Keratinocyte (primary cell): ENCODE measurements around the gene IL6R. TPM values are rescaled to one million over a fixed set of nuclear protein-coding genes. Genes with fewer than 3 reads are reported as not detected.

Source experiments
- DNase-seq: peaks from one replicate; pipeline ENCODE4 v3.0.0-alpha.2; 2011; ENCODE audit warnings: low read depth, missing footprints, low spot score
- FAIRE-seq: peaks from 2 replicates; lab custom pipeline; 2011; peaks lifted over from hg19 to GRCh38; lab: Jason Lieb, UNC
- H2AFZ ChIP-seq: 2 replicates; pipeline ENCODE4 v1.6.0; 2012; ENCODE audit warnings: low read length, control low read depth, inconsistent platforms; ENCODE audit not compliant: control insufficient read depth
- H3K27ac ChIP-seq: 2 replicates; pipeline ENCODE4 v1.5.1; 2011; ENCODE audit warnings: low read length; ENCODE audit not compliant: control insufficient read depth, insufficient read depth
- H3K27me3 ChIP-seq: 3 replicates; pipeline ENCODE4 v1.6.0; 2011; ENCODE audit warnings: low read length; ENCODE audit not compliant: control insufficient read depth, insufficient read depth; ENCODE audit errors: extremely low read depth
- H3K36me3 ChIP-seq, 2 experiments: 2 replicates in 1 of 2; 3 replicates in 1 of 2; pipeline ENCODE4 v1.5.1; 2011; ENCODE audit warnings: low read length in 2 of 2, mild to moderate bottlenecking in 1 of 2; ENCODE audit not compliant: control insufficient read depth in 2 of 2, insufficient read depth in 2 of 2; ENCODE audit errors: extremely low read depth in 1 of 2
- H3K4me1 ChIP-seq: 3 replicates; pipeline ENCODE4 v1.5.1; 2011; ENCODE audit warnings: low read length; ENCODE audit not compliant: control insufficient read depth, insufficient read depth; ENCODE audit errors: extremely low read depth
- H3K4me2 ChIP-seq: 3 replicates; pipeline ENCODE4 v1.6.0; 2011; ENCODE audit warnings: low read depth, low read length; ENCODE audit not compliant: control insufficient read depth, insufficient read depth; ENCODE audit errors: extremely low read depth
- H3K4me3 ChIP-seq, 3 experiments: fragments of 200-600 bp in 1 of 3; sonication (generic) in 1 of 3; 2 replicates in 2 of 3; 3 replicates in 1 of 3; pipeline ENCODE4 v1.5.1; 2011 to 2016; ENCODE audit warnings: low read length in 3 of 3, mild to moderate bottlenecking in 3 of 3, control low read depth in 2 of 3, inconsistent platforms in 1 of 3, low read depth in 1 of 3, mixed read lengths in 1 of 3, mixed run types in 1 of 3, moderate library complexity in 1 of 3; ENCODE audit not compliant: control insufficient read depth in 2 of 3, insufficient read depth in 2 of 3; ENCODE audit errors: extremely low read depth in 1 of 3
- H3K79me2 ChIP-seq: 2 replicates; pipeline ENCODE4 v1.6.0; 2012; ENCODE audit warnings: low read length; ENCODE audit not compliant: control insufficient read depth, insufficient read depth
- H3K9ac ChIP-seq: 3 replicates; pipeline ENCODE4 v1.6.0; 2011; ENCODE audit warnings: low read length; ENCODE audit not compliant: control insufficient read depth, insufficient read depth; ENCODE audit errors: extremely low read depth
- H3K9me1 ChIP-seq: 3 replicates; pipeline ENCODE4 v1.6.0; 2011; ENCODE audit warnings: low read length; ENCODE audit not compliant: control insufficient read depth, insufficient read depth; ENCODE audit errors: extremely low read depth
- H3K9me3 ChIP-seq: 2 replicates; pipeline ENCODE4 v1.5.1; 2012; ENCODE audit warnings: low read depth, low read length; ENCODE audit not compliant: control insufficient read depth
- H4K20me1 ChIP-seq: 3 replicates; pipeline ENCODE4 v1.6.0; 2011; ENCODE audit warnings: low read length; ENCODE audit not compliant: control insufficient read depth, insufficient read depth; ENCODE audit errors: extremely low read depth
- EZH2 ChIP-seq: IDR thresholded peaks from one replicate; pipeline ENCODE4 v1.6.1; 2012; ENCODE audit warnings: inconsistent platforms, mild to moderate bottlenecking, low read length, moderate library complexity
- dilution Hi-C: fragments of 300-500 bp; cut with MboI; formaldehyde crosslinking; loops from one replicate; pipeline ENCODE4 v1.7.0; 2020; ENCODE audit warnings: low sequenced_read_pairs; ENCODE audit not compliant: extremely low pct_ligation_motif_present
- polyA plus RNA-seq, 5 experiments: library from polyadenylated mRNA; depleted of rRNA in 3 of 5; stranded (reverse) in 3 of 5; stranded (forward) in 1 of 5; unstranded in 1 of 5; fragments of >200 nt; gene quantifications; 1 replicate in 1 of 5; 2 replicates in 3 of 5; 3 replicates in 1 of 5; pipeline versions ENCODE4 v1.2.1 to v1.2.3, GENCODE V29; 2011 to 2012; ENCODE audit warnings: missing spikeins in 2 of 5, low read depth in 1 of 5, low replicate concordance in 1 of 5
- TF ChIP-seq, protein P1 (sequence below), 3 experiments: IDR thresholded peaks in 1 of 3; conservative IDR thresholded peaks in 1 of 3; optimal IDR thresholded peaks in 1 of 3; 2 replicates in 2 of 3; 3 replicates in 1 of 3; pipeline versions ENCODE3 to v1.5.1; 2011; ENCODE audit warnings: low read length in 3 of 3, mild to moderate bottlenecking in 3 of 3, moderate library complexity in 2 of 3, control low read depth in 1 of 3, inconsistent platforms in 1 of 3; ENCODE audit not compliant: insufficient read depth in 2 of 3; ENCODE audit errors: extremely low read depth in 1 of 3

The IL6R gene
- polyA plus RNA-seq, 1 donor (not counting 4 experiments of a cell fraction or from before 2014, with no cell fraction given) = 12.6 TPM

GRCh38 chr1:154465621-154466195 lies 60.6 kb downstream of the IL6R start:
- no peak overlapping the region for H3K4me2 ChIP-seq
- H3K9me3 ChIP-seq = no peaks in the 10 kb centered on the region
- no peak overlapping the region for H2AFZ ChIP-seq
- H3K27me3 ChIP-seq = no peaks in the 10 kb centered on the region
- no peaks in the 10 kb centered on the region for H3K9me1 ChIP-seq
- dilution Hi-C loops = no loop called here
- no peaks in the 10 kb centered on the region for H4K20me1 ChIP-seq
- no peak for DNase-seq
- FAIRE-seq = no peak
- H3K4me1 ChIP-seq = peaks cover 6% of the 10 kb centered on the region
- H3K79me2 ChIP-seq = no peaks in the 10 kb centered on the region
- no peak overlapping the region for H3K27ac ChIP-seq
- H3K36me3 ChIP-seq = peaks cover 7 to 8% of the 10 kb centered on the region in 2 experiments
- TF ChIP-seq, protein P1, sequence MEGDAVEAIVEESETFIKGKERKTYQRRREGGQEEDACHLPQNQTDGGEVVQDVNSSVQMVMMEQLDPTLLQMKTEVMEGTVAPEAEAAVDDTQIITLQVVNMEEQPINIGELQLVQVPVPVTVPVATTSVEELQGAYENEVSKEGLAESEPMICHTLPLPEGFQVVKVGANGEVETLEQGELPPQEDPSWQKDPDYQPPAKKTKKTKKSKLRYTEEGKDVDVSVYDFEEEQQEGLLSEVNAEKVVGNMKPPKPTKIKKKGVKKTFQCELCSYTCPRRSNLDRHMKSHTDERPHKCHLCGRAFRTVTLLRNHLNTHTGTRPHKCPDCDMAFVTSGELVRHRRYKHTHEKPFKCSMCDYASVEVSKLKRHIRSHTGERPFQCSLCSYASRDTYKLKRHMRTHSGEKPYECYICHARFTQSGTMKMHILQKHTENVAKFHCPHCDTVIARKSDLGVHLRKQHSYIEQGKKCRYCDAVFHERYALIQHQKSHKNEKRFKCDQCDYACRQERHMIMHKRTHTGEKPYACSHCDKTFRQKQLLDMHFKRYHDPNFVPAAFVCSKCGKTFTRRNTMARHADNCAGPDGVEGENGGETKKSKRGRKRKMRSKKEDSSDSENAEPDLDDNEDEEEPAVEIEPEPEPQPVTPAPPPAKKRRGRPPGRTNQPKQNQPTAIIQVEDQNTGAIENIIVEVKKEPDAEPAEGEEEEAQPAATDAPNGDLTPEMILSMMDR (optimal IDR thresholded peaks at IDR 0.05 in 1 of 3, IDR thresholded peaks at IDR 0.05 in 1 of 3, conservative IDR thresholded peaks at IDR 0.05 in 1 of 3; ENCODE audit: extremely low read depth in 1 of 3, insufficient read depth in 2 of 3, low read length in 3 of 3) = no peak
- no peak for TF ChIP-seq EZH2
- no peak overlapping the region for H3K9ac ChIP-seq
- no peak overlapping the region for H3K4me3 ChIP-seq

- Histone ChIP-seq H2AFZ (no peak overlapping the region), H3K9ac (no peak overlapping the region), H3K4me3 (no peak overlapping the region), H3K36me3 (peaks cover 7 to 8% of the 10 kb centered on the region in 2 experiments), H4K20me1 (no peaks in the 10 kb centered on the region), H3K79me2 (no peaks in the 10 kb centered on the region), H3K9me3 (no peaks in the 10 kb centered on the region), H3K4me1 (peaks cover 6% of the 10 kb centered on the region), H3K27me3 (no peaks in the 10 kb centered on the region), H3K4me2 (no peak overlapping the region), H3K9me1 (no peaks in the 10 kb centered on the region), H3K27ac (no peak overlapping the region)
- TF ChIP-seq, protein P1 (optimal IDR thresholded peaks at IDR 0.05 in 1 of 3, IDR thresholded peaks at IDR 0.05 in 1 of 3, conservative IDR thresholded peaks at IDR 0.05 in 1 of 3; ENCODE audit: extremely low read depth in 1 of 3, insufficient read depth in 2 of 3, low read length in 3 of 3) = no peak
- no peak for TF ChIP-seq EZH2
- DNase-seq = no peak
- dilution Hi-C loops = no loop called here
- FAIRE-seq = no peak
Measured at GRCh38 chr1:154466206-154466605, 61.1 kb downstream of the IL6R start.
